HepG2 (cell line): ENCODE results near the gene CTNNBIP1. TPM values are rescaled to one million over a fixed set of nuclear protein-coding genes. Genes with fewer than 3 reads are reported as not detected.

Experiments
- ADNP ChIP-seq: sonication (generic); formaldehyde crosslinking; IDR thresholded peaks from 2 replicates; pipeline ENCODE4 v1.4.0; 2020; ENCODE audit warnings: missing genetic modification reagents
- KMT2A ChIP-seq: sonication (generic); formaldehyde crosslinking; IDR thresholded peaks from 2 replicates; pipeline ENCODE4 v1.4.0; 2020; ENCODE audit warnings: missing genetic modification reagents
- LCORL ChIP-seq, 2 experiments: fragments of 450-650 bp in 1 of 2; sonication (generic) in 1 of 2; formaldehyde crosslinking in 1 of 2; IDR thresholded peaks; 2 replicates each; pipeline versions ENCODE4 v1.5.0 to v1.6.1; 2017 to 2020; ENCODE audit warnings: antibody characterized with exemption in 1 of 2, missing genetic modification reagents in 1 of 2
- PHF20 ChIP-seq: sonication (generic); formaldehyde crosslinking; IDR thresholded peaks from 2 replicates; pipeline ENCODE4 v1.5.0; 2020; ENCODE audit warnings: mild to moderate bottlenecking, missing genetic modification reagents
- STAT5B ChIP-seq: sonication (generic); formaldehyde crosslinking; IDR thresholded peaks from 2 replicates; pipeline ENCODE4 v1.4.0; 2020; ENCODE audit warnings: missing genetic modification reagents
- YEATS4 ChIP-seq: sonication (generic); formaldehyde crosslinking; IDR thresholded peaks from 2 replicates; pipeline ENCODE4 v1.4.0; 2020; ENCODE audit warnings: missing genetic modification reagents, borderline replicate concordance
- ZBTB7B ChIP-seq: sonication (generic); formaldehyde crosslinking; IDR thresholded peaks from 2 replicates; pipeline ENCODE4 v1.4.0; 2020; ENCODE audit warnings: missing genetic modification reagents
- ZNF160 ChIP-seq: sonication (generic); formaldehyde crosslinking; IDR thresholded peaks from 2 replicates; pipeline ENCODE4 v1.8.0; 2022; ENCODE audit warnings: mild to moderate bottlenecking, inconsistent platforms, missing genetic modification reagents
- ZNF598 ChIP-seq: sonication (generic); formaldehyde crosslinking; IDR thresholded peaks from 2 replicates; pipeline ENCODE4 v1.5.1; 2020; ENCODE audit warnings: mild to moderate bottlenecking, missing genetic modification reagents, borderline replicate concordance
- ZNF768 ChIP-seq: sonication (generic); formaldehyde crosslinking; IDR thresholded peaks from 2 replicates; pipeline ENCODE4 v1.4.0; 2020; ENCODE audit warnings: missing genetic modification reagents
- polyA plus RNA-seq, 8 experiments: library from polyadenylated mRNA; depleted of rRNA in 3 of 8; stranded (reverse) in 7 of 8; unstranded in 1 of 8; fragments of >200 nt; fragmentation: Illumina TruSeq in 4 of 8; extraction: Trizol in 4 of 8; gene quantifications; 2 replicates each; pipeline versions ENCODE4 v1.2.1 to v1.2.3, GENCODE V29; 2011 to 2016; ENCODE audit warnings: low read depth in 4 of 8, missing spikeins in 1 of 8, mixed read lengths in 1 of 8; ENCODE audit not compliant: insufficient read depth in 1 of 8
- total RNA-seq, 5 experiments: library from RNA; depleted of rRNA; stranded (reverse); fragments of >200 nt; fragmentation: Illumina TruSeq; extraction: Trizol; gene quantifications; 2 replicates each; pipeline ENCODE4 v1.2.3, GENCODE V29; 2016; ENCODE audit warnings: low read depth in 1 of 5
- TF ChIP-seq, protein P1 (sequence below): sonication (generic); formaldehyde crosslinking; IDR thresholded peaks from 2 replicates; pipeline ENCODE4 v1.4.0; 2020; ENCODE audit warnings: mild to moderate bottlenecking, missing genetic modification reagents, borderline replicate concordance
- TF ChIP-seq, protein P2 (sequence below): sonication (generic); formaldehyde crosslinking; IDR thresholded peaks from 2 replicates; pipeline ENCODE4 v1.4.0; 2020; ENCODE audit warnings: mild to moderate bottlenecking, missing genetic modification reagents
- TF ChIP-seq, protein P3 (sequence below): sonication (generic); formaldehyde crosslinking; IDR thresholded peaks from 2 replicates; pipeline ENCODE4 v1.4.0; 2020; ENCODE audit warnings: missing genetic modification reagents, borderline replicate concordance
- TF ChIP-seq, protein P4 (sequence below): IDR thresholded peaks from 2 replicates; pipeline ENCODE4 v1.6.1; 2016; ENCODE audit warnings: mild to moderate bottlenecking
- TF ChIP-seq, protein P5 (sequence below): sonication (generic); formaldehyde crosslinking; IDR thresholded peaks from 2 replicates; pipeline ENCODE4 v1.4.0; 2020; ENCODE audit warnings: missing genetic modification reagents
- TF ChIP-seq, protein P6 (sequence below): sonication (generic); formaldehyde crosslinking; IDR thresholded peaks from 2 replicates; pipeline ENCODE4 v1.4.0; 2020; ENCODE audit warnings: mild to moderate bottlenecking, low read depth, missing genetic modification reagents

The CTNNBIP1 gene
- total and polyA plus RNA-seq, 2 of the 13 experiments (the other 11 are each of a cell fraction or from before 2014, with no cell fraction given): 71.7 to 83.0 TPM

DNA sequence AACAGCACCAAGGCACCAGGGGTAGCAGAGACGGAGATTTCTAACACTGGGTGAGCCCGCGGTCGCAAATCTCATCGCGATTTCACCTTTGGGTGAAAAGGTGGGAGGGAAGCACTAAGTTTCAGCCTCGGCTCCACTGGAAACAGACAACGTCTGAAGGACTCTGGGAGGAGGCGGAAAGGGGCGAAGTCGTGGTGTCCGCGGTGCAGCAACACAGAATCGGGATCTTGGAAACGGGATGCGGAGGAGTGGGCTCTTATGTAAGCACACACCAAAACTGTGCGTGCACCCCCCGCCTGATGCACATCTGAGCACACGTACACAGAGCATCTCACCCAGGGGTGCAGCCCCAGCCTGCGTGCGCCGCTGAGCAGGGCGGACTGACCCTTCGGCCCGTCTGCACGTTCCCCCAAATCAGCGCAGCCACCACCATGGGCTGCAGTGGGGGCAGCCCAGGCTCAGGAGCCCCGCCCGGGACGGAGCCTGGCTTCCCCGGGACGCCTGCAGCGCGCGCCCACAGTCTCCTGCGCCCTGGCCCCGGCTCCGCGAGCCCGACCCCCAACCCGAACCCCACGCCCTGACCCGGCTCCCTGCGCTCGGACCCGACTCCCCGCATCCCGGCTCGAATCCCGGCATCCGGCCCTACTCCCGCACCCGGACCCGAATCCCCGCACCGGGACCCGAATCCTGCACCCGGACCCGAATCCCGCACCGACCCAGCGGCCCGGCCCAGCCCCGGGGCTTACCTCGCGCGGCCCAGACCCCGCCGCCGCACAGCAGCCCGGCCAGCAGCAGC is 87.0 kb downstream of the CTNNBIP1 start (continued):
- TF ChIP-seq ZNF768 (CRISPR knock-in tag) (peak; percentile 61; the same call in 1 of the 2 replicates), ZNF160 (no peak), STAT5B (CRISPR knock-in tag) (no peak), YEATS4 (no peak), LCORL (IDR thresholded peaks at IDR 0.05) (no peak), LCORL (CRISPR knock-in tag; IDR thresholded peaks at IDR 0.05) (peak; percentile 62; the same call in 1 of the 2 replicates), KMT2A (CRISPR knock-in tag) (peak; percentile 75; the same call in 1 of the 2 replicates), PHF20 (CRISPR knock-in tag) (no peak), ZNF598 (CRISPR knock-in tag) (peak; percentile 43; the same call in 1 of the 2 replicates), ADNP (CRISPR knock-in tag) (no peak), ZBTB7B (CRISPR knock-in tag) (0 out of 2 replicates have a peak, but pooled peaks have one; percentile 31)
- TF ChIP-seq, protein P1, sequence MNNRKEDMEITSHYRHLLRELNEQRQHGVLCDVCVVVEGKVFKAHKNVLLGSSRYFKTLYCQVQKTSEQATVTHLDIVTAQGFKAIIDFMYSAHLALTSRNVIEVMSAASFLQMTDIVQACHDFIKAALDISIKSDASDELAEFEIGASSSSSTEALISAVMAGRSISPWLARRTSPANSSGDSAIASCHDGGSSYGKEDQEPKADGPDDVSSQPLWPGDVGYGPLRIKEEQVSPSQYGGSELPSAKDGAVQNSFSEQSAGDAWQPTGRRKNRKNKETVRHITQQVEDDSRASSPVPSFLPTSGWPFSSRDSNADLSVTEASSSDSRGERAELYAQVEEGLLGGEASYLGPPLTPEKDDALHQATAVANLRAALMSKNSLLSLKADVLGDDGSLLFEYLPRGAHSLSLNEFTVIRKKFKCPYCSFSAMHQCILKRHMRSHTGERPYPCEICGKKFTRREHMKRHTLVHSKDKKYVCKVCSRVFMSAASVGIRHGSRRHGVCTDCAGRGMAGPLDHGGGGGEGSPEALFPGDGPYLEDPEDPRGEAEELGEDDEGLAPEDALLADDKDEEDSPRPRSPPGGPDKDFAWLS (CRISPR knock-in tag): no peak
- TF ChIP-seq, protein P2, sequence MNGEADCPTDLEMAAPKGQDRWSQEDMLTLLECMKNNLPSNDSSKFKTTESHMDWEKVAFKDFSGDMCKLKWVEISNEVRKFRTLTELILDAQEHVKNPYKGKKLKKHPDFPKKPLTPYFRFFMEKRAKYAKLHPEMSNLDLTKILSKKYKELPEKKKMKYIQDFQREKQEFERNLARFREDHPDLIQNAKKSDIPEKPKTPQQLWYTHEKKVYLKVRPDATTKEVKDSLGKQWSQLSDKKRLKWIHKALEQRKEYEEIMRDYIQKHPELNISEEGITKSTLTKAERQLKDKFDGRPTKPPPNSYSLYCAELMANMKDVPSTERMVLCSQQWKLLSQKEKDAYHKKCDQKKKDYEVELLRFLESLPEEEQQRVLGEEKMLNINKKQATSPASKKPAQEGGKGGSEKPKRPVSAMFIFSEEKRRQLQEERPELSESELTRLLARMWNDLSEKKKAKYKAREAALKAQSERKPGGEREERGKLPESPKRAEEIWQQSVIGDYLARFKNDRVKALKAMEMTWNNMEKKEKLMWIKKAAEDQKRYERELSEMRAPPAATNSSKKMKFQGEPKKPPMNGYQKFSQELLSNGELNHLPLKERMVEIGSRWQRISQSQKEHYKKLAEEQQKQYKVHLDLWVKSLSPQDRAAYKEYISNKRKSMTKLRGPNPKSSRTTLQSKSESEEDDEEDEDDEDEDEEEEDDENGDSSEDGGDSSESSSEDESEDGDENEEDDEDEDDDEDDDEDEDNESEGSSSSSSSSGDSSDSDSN (CRISPR knock-in tag): peak; percentile 57
- TF ChIP-seq, protein P3, sequence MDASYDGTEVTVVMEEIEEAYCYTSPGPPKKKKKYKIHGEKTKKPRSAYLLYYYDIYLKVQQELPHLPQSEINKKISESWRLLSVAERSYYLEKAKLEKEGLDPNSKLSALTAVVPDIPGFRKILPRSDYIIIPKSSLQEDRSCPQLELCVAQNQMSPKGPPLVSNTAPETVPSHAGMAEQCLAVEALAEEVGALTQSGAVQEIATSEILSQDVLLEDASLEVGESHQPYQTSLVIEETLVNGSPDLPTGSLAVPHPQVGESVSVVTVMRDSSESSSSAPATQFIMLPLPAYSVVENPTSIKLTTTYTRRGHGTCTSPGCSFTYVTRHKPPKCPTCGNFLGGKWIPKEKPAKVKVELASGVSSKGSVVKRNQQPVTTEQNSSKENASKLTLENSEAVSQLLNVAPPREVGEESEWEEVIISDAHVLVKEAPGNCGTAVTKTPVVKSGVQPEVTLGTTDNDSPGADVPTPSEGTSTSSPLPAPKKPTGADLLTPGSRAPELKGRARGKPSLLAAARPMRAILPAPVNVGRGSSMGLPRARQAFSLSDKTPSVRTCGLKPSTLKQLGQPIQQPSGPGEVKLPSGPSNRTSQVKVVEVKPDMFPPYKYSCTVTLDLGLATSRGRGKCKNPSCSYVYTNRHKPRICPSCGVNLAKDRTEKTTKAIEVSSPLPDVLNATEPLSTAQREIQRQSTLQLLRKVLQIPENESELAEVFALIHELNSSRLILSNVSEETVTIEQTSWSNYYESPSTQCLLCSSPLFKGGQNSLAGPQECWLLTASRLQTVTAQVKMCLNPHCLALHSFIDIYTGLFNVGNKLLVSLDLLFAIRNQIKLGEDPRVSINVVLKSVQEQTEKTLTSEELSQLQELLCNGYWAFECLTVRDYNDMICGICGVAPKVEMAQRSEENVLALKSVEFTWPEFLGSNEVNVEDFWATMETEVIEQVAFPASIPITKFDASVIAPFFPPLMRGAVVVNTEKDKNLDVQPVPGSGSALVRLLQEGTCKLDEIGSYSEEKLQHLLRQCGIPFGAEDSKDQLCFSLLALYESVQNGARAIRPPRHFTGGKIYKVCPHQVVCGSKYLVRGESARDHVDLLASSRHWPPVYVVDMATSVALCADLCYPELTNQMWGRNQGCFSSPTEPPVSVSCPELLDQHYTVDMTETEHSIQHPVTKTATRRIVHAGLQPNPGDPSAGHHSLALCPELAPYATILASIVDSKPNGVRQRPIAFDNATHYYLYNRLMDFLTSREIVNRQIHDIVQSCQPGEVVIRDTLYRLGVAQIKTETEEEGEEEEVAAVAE (CRISPR knock-in tag): no peak
- TF ChIP-seq, protein P4, sequence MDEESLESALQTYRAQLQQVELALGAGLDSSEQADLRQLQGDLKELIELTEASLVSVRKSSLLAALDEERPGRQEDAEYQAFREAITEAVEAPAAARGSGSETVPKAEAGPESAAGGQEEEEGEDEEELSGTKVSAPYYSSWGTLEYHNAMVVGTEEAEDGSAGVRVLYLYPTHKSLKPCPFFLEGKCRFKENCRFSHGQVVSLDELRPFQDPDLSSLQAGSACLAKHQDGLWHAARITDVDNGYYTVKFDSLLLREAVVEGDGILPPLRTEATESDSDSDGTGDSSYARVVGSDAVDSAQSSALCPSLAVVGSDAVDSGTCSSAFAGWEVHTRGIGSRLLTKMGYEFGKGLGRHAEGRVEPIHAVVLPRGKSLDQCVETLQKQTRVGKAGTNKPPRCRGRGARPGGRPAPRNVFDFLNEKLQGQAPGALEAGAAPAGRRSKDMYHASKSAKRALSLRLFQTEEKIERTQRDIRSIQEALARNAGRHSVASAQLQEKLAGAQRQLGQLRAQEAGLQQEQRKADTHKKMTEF: peak; percentile 21; the same call in 1 of the 2 replicates
- TF ChIP-seq, protein P5, sequence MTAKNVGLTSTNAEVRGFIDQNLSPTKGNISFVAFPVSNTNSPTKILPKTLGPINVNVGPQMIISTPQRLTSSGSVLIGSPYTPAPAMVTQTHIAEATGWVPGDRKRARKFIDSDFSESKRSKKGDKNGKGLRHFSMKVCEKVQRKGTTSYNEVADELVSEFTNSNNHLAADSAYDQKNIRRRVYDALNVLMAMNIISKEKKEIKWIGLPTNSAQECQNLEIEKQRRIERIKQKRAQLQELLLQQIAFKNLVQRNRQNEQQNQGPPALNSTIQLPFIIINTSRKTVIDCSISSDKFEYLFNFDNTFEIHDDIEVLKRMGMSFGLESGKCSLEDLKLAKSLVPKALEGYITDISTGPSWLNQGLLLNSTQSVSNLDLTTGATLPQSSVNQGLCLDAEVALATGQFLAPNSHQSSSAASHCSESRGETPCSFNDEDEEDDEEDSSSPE (CRISPR knock-in tag): 0 out of 2 replicates have a peak, but pooled peaks have one; percentile 16
- TF ChIP-seq, protein P6, sequence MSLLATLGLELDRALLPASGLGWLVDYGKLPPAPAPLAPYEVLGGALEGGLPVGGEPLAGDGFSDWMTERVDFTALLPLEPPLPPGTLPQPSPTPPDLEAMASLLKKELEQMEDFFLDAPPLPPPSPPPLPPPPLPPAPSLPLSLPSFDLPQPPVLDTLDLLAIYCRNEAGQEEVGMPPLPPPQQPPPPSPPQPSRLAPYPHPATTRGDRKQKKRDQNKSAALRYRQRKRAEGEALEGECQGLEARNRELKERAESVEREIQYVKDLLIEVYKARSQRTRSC (CRISPR knock-in tag): 0 out of 2 replicates have a peak, but pooled peaks have one; percentile 60
